C4-2B (cell line): Measurements from ENCODE around the gene ZNF667.

Source experiments
- H3K27ac ChIP-seq: fragments of 450-650 bp; 2 replicates; pipeline ENCODE4 v1.5.1; 2017
- ZFX ChIP-seq: fragments of 450-650 bp; IDR thresholded peaks from 2 replicates; pipeline ENCODE4 v1.6.1; 2017
- TF ChIP-seq, protein P1 (sequence below): fragments of 450-650 bp; conservative IDR thresholded peaks from 2 replicates; pipeline ENCODE4 v1.5.1; 2017; ENCODE audit warnings: mild to moderate bottlenecking

ZNF667 gene

DNA sequence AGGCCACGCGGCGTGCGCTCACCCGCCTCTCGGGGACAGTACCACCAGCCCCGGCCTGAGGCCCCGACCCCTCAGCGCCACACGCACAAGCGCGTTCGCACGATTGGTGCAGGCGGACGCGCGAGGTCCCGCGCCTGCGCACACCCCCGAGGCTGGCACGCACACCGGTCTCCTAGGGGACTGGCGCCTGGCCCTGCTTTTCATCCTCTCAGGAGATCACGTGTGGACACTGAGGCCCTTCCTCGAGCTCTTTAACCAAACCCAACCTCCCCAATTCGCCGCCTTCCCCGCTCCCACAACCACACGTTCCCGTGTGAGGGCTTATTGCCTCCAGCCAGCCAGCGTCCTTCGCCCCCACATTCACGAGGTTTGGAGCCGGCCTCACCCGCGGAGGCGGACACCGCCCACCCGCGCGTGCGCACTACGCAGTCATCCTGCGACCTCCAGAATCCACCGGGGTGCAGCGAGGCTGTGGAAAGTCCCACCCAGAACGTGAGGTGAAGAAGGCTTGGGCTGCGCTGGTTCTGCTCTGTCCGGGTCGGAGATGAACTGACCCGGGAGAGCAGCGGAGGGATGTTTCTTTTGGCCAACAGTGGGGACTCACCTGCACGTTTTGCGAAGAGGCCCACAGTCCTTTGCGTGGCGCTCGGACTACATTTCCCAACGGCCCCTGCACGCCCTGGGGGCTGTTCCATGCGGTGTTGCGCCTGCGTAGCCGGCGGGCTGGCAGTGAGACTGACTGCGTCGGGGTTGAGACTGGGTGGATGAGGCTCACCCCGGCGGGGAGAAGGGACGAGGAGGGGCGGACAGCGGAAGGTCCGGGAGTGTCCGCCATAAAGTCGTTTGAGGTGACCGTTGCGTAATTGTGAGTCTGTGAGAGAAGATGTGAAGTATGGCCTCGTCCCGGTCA is 539 bp upstream of the ZNF667 start:
- H3K27ac ChIP-seq: peak overlapping the region; percentile 58
- TF ChIP-seq ZFX: no peak
- TF ChIP-seq, protein P1, sequence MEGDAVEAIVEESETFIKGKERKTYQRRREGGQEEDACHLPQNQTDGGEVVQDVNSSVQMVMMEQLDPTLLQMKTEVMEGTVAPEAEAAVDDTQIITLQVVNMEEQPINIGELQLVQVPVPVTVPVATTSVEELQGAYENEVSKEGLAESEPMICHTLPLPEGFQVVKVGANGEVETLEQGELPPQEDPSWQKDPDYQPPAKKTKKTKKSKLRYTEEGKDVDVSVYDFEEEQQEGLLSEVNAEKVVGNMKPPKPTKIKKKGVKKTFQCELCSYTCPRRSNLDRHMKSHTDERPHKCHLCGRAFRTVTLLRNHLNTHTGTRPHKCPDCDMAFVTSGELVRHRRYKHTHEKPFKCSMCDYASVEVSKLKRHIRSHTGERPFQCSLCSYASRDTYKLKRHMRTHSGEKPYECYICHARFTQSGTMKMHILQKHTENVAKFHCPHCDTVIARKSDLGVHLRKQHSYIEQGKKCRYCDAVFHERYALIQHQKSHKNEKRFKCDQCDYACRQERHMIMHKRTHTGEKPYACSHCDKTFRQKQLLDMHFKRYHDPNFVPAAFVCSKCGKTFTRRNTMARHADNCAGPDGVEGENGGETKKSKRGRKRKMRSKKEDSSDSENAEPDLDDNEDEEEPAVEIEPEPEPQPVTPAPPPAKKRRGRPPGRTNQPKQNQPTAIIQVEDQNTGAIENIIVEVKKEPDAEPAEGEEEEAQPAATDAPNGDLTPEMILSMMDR: no peak

GRCh38 chr19:56476093-56476492 is 1.1 kb downstream of the ZNF667 start:
- H3K27ac ChIP-seq: no peak overlapping the region
- TF ChIP-seq, protein P1: no peak
- TF ChIP-seq ZFX: no peak

DNA sequence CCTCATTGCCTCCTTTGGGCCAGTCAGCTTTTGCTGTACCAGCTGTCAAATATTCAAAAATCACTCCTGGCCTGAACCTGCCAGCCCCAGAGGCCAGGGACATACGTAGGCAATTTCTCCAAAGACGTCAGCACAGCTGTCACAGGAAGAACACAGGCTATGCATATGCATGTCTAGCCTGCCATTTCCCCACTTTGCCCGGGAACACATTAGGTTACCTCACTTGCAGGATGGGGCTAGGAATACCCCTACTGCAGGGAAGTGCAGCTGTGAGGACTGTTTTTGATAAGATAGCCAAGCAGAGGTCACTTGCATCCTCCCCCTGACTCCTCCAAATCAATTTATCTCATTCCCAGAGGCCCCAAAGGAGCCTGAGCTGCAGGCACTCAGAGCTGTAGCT is 2.8 kb downstream of the ZNF667 start:
- no peak overlapping the region for H3K27ac ChIP-seq
- no peak for TF ChIP-seq ZFX
- TF ChIP-seq, protein P1: no peak

DNA sequence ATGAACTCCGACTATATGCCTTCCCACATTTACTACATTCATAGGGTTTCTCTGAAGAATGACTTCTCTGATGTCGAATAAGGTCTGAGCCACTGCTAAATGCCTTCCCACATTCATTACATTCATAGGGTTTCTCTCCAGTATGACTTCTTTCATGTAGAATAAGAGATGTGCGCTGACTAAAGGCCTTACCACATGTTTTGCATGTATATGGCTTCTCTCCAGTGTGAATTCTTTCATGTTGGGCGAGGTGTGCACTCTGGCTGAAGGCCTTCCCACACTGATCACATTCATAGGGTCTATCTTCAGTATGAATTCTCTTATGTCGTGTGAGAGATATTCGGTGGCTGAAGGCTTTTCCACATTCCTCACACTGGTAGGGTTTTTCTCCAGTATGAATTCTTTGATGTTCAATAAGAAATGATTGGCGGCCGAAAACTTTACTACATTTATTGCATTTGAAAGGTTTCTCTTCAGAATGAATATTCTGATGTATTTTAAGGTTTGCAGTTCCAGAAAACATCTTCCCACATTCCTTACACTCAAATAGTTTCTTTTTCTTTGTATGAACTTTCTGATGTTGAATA is 35.8 kb downstream of the ZNF667 start:
- TF ChIP-seq, protein P1: no peak
- no peak for TF ChIP-seq ZFX
- H3K27ac ChIP-seq: no peak overlapping the region

DNA sequence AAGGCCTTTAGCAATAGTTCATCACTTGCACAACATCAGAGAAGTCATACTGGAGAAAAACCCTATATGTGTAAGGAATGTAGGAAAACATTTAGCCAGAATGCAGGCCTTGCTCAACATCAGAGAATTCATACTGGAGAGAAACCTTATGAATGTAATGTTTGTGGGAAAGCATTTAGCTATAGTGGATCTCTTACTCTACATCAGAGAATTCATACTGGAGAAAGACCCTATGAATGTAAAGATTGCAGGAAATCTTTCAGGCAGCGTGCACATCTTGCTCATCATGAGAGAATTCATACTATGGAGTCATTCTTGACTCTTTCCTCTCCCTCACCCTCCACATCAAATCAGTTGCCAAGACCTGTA is 53.2 kb downstream of the ZNF667 start:
- H3K27ac ChIP-seq: no peak overlapping the region
- no peak for TF ChIP-seq ZFX
- TF ChIP-seq, protein P1: no peak

DNA sequence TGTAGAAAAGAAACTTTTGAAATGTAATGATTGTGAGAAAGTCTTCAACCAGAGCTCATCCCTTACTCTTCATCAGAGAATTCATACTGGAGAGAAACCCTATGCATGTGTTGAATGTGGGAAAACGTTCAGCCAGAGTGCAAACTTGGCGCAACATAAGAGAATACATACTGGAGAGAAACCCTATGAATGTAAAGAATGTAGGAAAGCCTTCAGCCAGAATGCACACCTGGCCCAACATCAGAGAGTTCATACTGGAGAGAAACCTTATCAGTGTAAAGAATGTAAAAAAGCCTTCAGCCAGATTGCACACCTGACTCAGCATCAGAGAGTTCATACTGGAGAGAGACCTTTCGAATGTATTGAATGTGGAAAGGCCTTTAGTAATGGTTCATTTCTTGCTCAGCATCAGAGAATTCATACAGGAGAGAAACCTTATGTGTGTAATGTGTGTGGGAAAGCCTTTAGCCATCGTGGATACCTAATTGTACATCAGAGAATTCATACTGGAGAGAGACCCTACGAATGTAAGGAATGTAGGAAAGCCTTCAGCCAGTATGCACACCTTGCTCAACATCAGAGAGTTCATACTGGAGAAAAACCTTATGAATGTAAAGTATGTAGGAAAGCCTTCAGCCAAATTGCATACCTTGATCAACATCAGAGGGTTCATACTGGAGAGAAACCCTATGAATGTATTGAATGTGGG is 53.7 kb downstream of the ZNF667 start:
- H3K27ac ChIP-seq: no peak overlapping the region
- TF ChIP-seq ZFX: no peak
- TF ChIP-seq, protein P1: no peak

DNA sequence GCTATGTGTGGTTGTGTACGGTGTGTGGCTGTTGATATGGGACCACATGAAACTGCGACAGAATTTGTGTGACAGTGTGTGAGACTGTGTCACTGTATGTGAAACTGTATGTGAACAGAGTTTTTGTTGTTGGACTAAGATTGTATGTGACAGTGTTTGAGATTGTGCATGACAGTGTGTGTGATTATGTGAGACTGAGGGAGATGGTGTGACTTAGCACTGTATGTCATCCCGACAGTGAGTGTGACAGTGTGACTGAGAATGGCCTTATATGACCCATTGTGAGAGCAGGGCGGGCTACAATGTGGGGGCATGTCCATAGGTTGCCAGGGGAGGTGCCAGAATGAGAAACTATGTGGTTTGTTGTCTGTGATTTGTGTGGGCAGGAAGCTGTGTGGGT is 72.1 kb downstream of the ZNF667 start:
- H3K27ac ChIP-seq: no peak overlapping the region
- TF ChIP-seq, protein P1: no peak
